GM19395 (cell line): ENCODE results near the gene UGT2B10.
"Not testable (repeated sequence)": the region's sequence is repeated elsewhere in the genome, so short reads cannot be mapped to it uniquely, and the experiment has no call there.

Experiments
- ATAC-seq: cut with Tn5 transposase; IDR thresholded peaks from one replicate; pipeline ENCODE4 v1.9.1; 2021; ENCODE audit warnings: mild to moderate bottlenecking, moderate library complexity; ENCODE audit not compliant: unreplicated experiment

Gene UGT2B10

DNA sequence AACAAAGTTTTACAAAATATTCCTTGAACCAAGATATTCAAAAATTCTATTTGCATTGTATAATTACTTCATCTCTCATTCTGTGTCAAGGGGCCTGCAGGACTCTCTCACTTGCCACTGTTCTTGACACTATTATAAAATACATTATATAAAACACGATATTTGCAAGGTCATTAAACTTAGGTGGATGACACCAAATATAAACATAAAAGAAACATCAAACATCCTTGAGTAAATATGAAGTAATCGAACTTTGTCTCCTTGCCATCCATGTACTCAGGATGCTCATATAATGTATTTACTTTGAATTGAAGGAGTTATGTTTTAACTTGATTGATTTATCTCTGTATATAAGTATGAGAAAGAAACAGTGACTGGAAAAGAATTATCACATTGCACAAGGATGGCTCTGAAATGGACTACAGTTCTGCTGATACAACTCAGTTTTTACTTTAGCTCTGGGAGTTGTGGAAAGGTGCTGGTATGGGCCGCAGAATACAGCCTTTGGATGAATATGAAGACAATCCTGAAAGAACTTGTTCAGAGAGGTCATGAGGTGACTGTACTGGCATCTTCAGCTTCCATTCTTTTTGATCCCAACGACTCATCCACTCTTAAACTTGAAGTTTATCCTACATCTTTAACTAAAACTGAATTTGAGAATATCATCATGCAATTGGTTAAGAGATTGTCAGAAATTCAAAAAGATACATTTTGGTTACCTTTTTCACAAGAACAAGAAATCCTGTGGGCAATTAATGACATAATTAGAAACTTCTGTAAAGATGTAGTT is at the start of gene UGT2B10:
Gene UGT2B10, plus strand, starts transcription at position 378 of the 793 bp plus-strand sequence. Its CDS starts 26 bp downstream, at position 404.
- ATAC-seq = not testable (repeated sequence)

DNA sequence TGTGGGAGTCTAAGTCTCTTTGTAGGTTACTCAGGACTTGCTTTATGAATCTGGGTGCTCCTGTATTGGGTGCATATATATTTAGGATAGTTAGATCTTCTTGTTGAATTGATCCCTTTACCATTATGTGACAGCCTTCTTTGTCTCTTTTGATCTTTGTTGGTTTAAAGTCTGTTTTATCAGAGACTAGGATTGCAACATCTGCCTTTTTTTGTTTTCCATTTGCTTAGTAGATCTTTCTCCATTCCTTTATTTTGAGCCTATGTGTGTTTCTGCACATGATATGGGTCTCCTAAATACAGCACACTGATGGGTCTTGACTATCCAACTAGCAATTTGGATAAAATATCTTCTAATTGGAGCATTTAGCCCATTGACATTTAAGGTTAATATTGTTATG is 44.0 kb upstream of the UGT2B10 start:
- ATAC-seq = not testable (repeated sequence)

DNA sequence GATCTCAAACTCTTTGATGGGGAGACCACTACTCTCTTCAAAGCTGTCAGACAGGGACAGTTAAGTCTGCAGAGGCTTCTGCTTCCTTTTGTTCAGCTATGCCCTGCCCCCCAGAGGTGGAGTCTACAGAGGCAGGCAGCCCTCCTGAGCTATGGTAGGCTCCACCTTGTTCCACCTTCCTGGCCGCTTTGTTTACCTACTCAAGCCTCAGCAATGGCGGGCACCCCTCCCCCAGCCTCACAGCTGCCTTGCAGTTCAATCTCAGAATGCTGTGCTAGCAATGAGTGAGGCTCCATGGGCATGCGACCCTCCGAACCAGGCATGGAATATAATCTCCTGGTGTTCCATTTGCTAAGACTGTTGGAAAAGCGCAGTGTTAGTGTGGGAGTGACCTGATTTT is 42.1 kb upstream of the UGT2B10 start:
- ATAC-seq = no peak

DNA sequence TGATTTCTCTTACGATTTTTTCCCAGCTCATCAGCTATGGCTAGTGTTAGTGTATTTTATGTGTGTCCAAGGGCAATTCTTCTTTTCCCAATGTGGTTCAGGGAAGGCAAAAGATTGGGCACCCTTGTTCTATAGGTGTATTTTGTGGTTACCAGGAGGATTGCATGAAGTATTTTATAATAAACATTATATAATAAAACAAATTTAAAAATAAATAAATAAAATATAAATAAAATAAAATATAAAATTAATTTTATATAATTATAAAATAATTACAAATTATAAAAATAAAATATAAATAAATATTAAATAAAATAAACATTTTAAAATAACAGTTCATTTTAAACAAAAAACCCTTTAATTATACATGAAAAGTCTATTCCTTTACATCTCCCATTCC is 35.6 kb upstream of the UGT2B10 start:
- no peak for ATAC-seq

DNA sequence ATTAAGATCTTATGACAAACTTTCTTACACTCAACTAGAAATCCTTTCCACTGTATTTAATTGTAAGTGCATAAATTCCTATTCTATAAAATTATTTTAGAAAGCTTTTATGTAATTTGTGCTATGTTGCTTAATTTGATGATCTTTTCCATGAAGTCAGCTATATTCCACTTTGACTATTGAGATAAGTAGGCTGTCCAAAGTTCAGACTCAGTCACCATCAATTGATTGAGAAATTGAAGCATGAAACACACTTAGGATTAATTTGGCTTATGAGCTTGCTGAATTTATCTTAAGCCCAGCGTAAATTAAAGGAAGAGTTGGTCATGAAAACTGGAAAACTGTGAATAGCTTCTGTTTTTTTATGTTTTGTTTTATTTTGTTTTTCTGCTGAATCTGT is 18.7 kb upstream of the UGT2B10 start:
- no peak for ATAC-seq

DNA sequence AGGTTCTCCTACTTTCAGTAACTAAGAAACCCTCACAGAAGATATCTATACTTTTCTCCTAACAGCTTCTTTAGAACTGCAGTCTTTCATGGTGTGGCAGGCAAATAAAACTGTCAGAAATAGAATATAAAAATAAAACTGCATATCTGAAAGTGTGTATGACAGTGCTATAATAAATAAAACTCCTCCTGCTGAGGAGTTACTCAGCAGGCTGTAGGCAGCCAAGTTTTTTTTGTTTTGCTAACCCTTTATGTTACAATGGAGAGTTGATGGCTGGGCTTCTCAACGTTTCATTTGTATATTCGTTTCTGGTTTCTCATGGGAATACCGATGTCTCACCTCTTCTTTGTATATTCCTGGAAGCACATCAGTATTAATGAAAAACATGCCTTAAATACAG is 18.2 kb upstream of the UGT2B10 start:
- ATAC-seq = no peak

DNA sequence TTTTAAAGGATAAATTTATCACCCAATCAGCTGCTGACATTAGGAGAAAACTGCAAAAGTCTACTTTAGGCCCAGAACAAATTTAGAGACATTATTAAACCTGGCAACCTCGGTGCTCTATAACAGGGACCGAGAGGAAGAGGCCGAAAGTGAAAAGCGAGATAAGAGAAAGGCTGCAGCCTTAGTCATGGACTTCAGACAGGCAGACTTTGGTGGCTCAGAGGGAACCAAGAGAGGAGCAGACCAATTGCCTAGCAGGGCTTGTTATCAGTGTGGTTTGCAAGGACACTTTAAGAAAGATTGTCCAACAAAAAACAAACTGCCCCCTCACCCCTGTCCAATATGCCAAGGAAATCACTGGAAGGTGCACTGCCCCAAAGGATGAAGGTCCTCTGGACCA is 12.8 kb upstream of the UGT2B10 start:
- ATAC-seq = no peak

DNA sequence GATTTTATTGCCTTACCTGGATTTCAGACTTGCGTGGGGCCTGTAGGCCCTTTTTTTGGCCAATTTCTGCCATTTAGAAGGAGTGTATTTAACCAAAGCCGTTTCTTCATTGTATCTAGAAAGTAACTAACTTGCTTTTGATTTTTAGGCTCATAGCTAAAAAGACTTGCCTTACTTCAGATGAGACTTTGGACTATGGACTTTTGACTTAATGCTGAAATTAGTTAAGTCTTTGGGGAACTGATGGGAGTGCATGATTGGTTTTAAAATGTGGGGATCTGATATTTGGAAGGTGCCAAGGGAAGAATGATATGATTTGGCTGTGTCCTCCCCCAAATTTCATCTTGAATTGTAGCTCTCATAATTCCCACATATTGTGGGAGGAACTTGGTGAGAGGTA is 7.7 kb upstream of the UGT2B10 start:
- no peak for ATAC-seq

DNA sequence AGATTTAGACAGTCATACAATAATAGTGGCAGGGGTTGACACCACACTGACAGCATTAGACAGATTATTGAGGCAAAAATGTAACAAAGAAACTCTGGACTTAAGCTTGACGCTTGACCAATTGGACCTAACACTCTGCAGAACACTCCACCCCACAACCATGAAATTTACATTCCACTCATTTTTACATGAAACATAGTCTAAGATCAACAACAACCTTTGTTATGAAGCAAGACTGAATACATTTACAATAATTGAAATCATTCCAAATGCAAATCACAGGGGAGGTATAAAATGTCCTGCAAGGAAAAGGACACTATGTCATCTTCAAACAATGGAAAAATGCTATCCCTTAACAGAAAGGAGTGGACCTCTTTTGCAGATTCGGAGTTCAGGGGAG is 4.9 kb upstream of the UGT2B10 start:
- ATAC-seq = no peak

DNA sequence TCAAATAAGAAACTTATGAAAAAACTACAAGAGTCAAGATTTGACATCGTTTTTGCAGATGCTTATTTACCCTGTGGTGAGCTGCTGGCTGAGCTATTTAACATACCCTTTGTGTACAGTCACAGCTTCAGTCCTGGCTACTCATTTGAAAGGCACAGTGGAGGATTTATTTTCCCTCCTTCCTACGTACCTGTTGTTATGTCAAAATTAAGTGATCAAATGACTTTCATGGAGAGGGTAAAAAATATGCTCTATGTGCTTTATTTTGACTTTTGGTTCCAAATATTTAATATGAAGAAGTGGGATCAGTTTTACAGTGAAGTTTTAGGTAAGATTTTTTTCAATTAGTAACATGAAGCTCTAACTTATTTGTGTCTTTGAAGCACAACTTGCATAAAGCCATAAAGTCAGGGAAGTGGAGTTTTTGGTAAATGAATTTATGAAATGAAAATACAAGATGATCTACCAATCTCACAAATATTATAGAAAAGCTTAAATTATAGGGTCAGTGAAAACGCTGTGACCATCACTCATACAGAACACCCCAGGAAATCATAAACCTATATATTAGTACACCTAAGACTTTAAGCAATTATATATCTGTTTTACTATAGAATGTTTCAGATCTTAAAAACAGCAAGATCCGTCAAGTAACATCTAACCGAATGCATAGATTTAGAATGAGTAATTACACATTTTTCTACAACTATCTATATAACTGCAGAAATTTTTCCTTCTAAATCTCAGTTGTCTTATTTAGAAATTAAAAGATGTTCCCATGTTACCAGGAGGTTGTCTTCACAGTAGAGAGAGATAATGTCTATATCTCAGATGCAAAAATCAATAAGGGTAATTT is 844 bp downstream of the UGT2B10 start:
- ATAC-seq = not testable (repeated sequence)

DNA sequence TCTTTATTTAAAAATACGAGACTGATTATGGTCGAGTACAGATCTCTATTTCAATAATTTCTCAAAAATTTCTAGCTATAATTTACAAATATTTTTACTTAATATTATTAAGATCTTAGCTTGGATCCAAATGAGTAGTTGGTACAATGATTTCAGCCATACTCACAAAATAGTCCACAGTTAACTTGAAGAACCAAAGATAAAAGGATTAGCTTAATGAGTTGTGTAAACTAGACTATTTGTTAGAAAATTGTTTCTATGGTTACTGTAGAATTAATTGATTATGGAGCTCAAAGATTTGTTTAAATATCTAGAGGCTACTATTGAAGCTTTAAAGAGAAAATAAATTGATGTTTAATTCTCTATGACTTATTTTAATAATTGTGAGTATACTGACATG is 1.6 kb downstream of the UGT2B10 start:
- no peak for ATAC-seq

DNA sequence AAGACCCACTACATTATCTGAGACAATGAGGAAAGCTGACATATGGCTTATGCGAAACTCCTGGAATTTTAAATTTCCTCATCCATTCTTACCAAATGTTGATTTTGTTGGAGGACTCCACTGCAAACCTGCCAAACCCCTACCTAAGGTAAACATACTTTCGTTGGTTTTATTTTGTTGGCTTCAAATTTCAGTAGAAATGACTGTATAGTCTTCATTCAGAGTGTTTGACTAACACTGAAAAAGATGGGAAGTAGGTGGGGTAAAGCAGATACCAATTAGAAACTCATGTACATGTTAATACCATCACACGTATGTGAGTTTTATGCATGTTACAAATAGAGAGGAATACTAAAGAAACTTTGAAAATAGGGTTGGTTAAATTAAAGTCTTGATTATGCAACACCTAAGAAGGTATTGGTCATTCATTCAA is 2.3 kb downstream of the UGT2B10 start:
- not testable (repeated sequence) for ATAC-seq

DNA sequence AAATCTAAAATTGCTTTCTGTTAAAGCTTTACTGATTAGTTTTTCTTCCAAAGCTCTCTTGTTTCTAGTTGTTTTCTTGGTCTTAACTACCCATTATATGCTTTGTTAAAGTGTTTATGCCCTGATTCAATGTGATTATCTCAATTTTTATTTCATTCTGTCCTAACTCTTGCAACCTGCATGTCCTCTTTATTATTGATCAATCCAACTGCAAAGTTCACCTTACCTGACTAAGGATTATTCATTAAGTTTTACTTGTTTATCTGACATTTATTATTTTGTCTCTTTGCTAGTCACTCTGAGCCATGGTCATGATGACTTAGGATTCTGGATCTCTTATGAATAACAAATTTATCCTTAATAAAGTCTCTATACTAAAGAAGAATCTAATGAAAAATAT is 15.8 kb downstream of the UGT2B10 start:
- no peak for ATAC-seq

DNA sequence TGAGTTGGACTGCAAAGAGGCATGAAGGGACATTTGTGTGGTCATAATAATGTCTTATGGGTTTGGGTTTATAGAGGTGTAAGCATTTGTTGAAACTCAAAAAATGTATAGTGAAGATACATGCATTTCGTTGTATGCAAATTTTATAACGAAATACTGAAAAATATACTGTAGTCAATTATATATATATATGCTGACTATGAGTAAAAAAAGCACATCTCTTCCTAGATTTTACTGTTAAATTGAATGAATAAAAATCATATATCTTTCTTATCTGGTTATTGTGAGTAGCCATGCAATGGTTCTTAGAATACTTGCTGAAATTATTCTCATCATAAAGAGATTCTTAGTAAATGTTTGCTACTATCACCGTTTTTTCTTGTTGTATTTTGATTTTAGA is 34.5 kb downstream of the UGT2B10 start:
- ATAC-seq = no peak

DNA sequence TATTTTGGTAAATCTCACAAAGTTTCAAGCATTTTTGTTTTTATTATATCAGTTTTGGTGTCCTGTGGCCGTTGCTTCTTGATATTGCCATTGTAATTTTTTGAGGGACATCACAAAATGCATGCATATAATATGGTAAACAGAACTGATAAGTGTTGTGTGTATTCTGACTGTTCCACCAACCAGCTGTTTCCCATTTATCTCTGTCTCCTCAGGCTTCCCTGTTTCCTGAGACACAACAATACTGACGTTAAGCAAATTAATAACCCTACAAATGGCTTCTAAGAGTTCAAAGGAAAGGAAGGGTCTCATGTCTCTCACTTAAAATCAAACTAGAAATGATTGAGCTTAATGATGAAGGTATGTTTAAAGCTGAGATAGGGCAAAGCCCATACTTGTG is 40.0 kb downstream of the UGT2B10 start:
- no peak for ATAC-seq

DNA sequence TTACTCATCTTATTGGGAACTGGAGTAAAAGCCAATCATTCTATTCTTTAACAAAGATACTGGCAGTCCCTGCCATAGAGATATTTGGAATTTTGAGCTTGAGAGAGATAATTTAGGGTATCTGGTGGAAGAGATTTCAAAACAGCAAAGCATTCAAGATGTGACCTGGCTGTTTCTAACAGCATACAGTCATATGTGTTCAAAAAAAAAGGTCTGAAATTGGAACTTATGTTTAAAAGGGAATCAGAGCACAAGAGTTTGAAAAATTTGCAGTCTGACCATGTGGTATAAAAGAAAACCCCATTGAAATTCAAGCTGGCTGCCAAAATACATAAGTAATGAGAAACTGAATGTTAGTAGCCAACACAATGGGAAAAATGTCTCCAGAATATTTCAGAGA is 42.2 kb downstream of the UGT2B10 start:
- no peak for ATAC-seq

DNA sequence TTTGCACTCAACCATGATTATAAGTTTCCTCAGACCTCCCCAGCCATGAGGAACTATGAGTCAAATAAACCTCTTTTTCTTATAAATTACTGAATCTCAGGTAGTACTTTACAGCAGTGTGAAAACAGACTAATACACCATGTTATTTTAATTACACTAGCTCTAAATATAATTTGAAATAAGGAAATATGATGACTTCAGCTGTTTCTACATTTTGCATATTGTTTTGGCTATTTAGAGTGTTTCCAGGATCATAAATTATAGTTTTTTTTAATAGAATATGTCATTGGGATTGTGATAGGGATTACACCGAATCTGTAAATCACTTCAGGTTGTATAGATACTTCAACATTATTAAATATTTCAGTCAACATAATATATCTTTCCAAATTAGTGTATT is 43.9 kb downstream of the UGT2B10 start:
- ATAC-seq = no peak

DNA sequence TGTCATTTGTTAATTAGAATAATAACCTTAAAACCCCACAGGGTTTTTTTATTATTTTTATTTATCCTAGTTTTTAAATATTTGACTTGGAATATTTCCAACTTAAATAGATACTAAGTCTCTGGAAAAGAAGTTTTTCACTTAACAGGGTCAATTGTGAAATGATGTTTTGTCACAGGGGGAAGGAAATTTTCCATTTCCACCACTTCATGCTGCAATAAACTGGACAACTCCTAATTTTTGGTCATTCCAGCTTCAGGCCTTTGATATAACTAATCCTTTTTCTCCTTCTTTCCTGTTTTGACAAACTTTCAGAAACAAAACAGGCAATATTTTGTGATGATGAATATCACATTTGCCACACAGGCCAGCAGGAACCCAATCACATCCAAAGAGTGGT is 45.3 kb downstream of the UGT2B10 start:
- ATAC-seq = no peak

DNA sequence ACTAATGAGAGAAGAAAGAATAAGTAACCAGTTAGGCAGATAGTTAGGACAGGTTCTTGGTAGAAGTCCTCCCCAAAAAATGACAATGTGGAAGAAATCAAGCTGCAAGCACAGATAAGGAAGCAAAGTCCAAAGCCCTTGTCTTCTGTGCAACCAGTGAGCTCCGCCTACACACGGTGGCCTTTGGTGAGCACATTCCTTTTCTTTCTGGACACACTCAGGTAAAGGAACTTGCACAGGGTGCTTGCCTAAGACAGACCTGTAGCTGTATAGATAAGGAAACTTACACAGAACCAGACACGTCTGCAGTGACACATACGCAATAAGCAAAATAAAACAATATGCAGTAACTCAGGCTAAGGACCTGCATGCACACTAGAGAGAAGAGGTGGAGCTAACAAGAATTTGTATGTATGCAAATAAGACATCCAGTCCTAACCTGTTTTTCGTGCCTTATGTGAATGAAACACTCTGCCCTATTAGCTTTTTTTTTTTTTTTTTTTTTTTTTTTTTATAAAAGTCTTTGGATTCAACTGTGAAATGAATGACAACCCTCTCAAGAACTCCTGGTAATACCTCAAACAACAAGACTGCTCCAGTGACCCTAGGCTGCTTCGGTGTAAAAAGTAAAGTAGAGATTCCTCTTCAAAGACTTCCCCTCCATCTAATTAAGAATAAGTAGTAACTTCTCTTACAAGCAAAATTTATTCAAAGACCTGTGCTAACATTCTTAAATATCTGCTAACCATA is 48.8 kb downstream of the UGT2B10 start:
- ATAC-seq = no peak

DNA sequence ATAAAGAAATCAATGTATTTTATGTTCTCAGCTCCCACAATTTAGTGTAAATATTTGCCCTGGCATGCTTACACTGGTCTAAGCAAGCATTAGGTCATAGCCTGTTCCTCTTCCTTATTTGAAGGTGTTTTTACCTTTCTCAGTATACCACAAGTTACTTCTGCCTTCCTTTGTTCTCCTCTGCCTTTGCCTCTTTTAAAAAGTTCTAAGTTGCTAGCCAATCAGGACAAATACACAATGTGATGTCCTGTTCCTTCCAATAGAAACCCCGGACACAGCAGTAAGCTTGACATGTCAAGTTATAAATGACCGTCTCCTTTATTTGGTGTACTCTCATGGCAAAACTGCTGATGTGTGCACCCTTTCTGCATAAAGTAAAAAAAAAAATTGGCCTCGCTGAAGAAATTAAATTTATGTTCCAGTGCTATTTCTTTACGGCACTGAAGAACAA is 49.4 kb downstream of the UGT2B10 start:
- no peak for ATAC-seq

DNA sequence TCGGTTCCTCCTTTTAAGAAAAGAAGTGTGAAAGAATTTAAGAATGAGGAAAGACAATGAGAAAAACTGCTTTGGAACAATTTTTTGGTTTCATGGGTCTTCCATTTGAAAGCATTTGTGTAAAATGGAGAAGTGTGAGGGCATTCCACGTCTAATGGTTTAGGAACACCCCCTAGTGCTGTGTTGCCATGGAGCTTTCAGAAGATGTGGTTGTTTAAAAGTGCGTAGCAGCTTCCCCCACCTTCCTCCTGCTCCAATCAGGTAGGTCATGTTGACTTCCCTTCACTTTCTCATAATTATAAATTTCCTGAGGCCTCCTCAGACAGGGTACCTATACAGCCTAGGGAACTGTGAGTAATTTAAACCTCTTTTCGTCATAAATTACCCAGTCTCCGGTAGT is 50.0 kb downstream of the UGT2B10 start:
- no peak for ATAC-seq
